NCI-H82 treated with DMSO at 0.1 percent for 48 hours (cell line): Measurements from ENCODE around the gene OSBPL10.

Experiments
- DNase-seq: peaks from one replicate; lab custom pipeline; 2025; ENCODE audit not compliant: unreplicated experiment; lab: John Stamatoyannopoulos, UW

OSBPL10 gene

DNA sequence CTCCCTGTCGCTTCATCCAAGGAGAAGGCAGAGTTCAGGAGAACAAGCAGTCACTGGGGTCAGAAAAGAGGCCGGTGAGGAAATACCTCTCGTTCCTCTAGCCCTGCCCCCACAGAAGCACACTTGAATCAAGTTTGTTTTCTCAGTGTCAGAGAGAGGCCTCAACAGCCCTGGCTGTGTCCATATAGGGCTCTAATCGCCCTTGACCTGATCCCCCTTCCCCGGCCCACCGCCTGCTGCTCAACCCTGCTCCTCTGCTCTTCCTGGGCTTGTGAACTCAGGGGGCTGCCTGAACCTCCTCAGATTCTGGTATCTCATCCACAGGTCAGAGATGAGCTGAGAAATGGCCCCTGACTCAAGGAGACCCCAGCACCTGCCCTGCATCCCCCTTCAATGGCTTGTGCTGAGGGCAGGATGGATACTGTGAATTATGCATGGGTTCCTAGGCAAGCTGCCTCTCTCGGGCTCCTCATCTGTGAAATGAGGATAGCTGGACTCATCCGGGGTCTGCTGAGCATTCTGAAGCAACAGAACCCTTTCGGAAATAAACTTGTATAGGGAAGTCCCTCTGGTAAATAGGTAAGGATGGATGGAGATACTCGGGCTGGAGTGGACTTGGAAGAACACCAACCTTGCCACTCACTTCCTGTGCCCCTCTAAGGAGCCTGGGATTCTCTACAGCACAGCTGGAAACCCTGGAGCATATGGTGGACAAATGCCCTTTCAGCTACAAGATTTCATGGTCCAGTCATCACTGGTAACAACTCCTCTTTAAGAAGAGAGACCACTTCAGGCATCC, 300.8 kb downstream of the OSBPL10 start:
- DNase-seq, result no peak

DNA sequence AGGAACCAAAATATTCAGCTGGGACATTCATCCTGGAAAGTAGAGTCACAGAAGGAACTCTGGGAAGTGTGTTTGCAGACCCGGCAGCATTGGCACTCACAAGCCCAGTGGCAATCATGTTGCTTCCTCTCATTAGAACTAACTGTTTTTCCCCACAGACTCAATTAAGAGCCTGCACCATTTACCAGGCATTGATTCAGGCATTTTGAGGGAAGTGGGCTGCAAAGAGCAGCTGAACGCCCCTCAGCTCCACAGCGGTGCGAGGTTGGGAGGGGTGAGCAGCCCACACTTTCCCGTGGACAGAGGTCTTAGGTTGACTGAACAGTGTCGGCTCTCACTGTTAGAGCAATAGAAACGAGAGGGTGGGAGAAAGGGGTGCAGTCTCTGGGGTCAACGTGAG, 304.5 kb downstream of the OSBPL10 start:
- DNase-seq, result no peak

DNA sequence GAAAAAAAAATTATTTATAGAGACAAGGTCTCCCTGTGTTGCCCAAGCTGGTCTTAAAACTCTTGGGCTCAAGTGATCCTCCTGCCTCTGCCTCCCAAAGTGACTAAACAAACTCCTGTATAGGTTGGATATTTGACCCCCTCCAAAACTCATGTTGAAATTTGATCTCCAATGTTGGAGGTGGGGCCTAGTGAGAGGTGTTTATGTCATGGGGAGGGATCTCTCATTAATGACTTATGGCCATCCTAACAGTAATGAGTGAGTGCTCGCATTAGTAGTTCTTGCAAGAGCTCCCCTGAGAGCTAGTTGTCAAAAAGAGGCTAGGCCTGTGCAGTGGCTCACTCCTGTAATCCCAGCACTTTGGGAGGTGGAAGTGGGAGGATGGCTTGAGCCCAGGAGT, 307.1 kb downstream of the OSBPL10 start:
- DNase-seq, result no peak

DNA sequence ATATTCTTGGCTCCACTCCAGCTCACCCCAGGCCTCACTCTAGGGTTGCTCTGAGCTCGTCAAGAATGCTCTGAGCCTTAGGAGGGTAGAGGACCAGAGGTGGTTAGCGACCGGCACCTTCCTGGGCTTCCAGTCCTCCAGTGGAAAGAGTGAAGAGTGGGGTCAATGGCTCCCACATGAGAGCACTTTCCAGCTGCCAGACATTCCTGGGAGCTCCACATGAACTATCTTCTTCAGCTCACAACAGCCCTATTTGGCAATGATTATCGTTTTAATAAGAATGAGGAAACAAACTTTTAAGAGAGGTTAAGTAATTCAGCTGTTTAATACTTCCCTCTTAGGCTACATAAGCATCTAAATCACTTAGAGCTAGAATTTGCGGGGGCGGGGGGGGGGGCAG, 309.1 kb downstream of the OSBPL10 start:
- no peak for DNase-seq

DNA sequence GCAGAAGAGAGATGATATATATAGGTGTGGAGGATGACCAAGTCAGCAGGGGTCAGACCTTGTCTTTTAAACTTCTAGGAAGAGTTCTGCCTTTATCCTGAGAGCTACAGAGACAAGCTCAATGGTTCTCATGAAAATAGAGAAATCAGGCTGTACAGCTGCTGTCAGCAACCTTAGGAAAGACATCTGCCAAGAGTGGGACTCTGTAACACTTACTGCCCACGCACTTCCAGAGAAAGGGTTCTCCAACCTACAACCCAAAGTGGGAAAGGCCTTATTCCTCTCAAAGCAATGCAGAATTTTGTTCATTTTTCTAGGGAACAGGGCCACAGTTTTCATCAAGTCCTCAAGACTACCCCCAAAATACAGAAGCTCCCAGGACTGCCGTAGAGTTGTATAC, 309.6 kb downstream of the OSBPL10 start:
- DNase-seq, result no peak

DNA sequence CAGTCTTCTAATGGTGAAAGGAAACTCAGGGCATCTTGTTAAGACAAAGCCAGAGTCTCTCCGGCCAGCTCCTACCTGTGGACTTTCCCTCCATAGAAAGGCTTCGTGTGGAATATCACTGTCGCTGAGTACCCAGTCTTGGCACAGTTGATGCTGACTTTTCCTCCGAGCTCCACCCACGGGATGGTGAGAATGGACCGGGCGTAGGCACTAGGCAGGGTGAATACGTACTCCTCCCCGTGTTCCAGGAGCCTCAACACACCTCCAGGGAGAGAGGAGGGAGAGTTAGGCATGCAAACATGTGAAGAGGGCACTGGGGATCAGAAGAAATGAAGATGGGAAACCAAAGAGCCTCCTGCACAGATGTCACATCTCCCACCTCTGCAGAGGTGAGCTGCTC, 310.3 kb downstream of the OSBPL10 start:
- DNase-seq, result no peak

DNA sequence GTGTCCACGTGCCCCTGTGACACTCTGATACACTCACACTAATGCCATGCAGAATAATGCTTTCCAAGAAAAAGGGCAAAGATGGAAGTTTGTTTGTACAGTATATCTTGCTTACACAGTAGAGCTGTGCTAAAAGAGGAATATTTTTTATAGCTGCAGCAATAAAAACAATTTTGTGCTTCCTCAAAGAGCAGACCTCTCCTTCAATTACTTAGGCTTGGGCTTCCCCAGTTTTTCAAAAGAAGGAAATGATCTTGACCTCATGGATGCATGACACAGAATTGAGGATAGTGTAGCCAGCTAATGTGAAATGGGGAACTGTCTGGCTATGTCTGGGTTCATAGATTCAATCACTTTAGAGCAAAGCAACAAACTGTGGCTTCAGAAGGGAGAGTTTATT, 310.9 kb downstream of the OSBPL10 start:
- DNase-seq, result no peak

DNA sequence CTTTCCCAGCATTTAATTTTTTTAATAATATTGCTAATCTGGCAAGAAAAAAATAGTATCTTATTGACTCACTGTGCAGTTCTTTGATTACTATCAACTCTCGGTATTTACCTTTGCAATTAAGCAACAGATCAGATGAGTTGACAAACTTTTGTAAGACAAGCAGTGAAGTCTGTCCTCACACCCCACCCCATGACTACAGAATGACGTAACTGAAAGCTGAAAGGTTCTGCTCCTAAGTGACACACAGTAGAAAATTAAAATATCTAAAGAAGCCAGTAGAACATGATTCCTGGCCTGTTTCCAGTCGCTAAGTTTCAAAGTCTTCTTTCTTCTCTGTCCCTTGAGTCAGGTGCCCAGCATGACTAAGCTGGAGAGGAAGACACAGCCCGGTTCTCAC, 312.8 kb downstream of the OSBPL10 start:
- no peak for DNase-seq

DNA sequence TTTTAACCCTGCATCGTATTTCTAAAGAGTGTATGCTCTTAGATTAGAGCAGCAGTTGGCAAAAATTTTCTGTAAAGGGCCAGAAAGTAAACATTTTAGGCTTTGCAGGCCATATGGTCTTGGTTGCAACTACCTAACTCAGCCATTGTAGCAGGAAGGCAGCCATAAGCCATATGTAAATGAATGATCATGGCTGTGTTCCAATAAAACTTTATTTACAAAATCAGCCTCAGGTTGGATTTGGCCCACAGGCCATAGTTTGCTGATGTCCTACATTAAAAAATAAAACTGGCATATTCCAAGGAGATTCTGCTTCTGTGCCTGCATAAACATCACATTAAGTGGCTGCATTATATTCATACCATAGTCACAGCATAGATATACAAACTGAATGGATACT, 313.5 kb downstream of the OSBPL10 start:
- no peak for DNase-seq

DNA sequence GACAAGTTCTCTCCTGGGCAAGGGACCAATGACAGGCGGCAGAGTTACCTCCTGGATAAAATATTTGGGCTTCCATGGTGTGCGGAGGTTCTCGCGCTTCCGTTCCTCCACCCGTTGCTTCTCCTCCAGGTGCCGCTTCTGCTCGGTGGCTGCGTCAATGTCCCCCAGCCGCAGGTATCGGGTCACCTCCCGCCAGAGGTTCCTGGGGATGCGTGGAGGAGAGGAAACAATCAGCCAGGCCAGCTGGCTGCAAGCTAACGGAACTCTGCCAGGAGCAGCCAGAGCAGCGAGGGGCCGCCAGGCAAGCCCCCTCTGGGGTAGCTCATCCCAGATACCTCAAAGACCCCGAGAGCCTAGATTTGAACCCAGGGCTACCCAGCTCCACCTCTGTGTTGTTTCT, 317.0 kb downstream of the OSBPL10 start:
- DNase-seq, result no peak

DNA sequence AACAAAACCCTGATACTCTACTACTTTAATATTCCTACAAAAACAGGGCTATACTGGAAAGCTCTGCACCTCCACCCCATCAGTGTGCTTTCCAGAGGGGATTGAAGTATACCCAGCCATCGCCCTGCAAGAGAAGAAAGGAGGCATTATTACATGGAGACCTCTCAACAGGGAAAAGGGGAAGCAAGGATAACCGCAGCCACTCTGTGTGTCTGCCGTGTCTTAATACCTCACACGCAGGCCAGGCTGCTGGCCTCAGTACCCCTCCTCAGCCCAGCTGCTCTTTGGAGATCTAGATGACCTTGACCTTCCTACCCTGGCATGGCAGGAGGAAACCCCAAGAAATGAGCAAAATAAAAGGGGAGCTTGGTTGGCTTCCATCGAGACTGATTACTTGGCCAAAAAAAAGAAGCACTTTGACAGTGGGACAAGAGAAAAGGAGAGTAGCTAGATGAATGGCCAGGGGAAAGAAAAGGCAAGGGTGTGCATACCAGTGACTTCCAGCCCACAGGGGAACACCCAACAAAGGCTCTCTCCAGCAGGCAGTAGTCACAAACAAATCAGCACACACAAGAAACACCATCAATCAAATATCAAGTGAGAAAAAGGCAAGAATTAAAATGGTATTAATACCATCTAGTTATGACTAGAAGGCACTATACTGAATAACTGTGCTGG, 318.9 kb downstream of the OSBPL10 start:
- no peak for DNase-seq

DNA sequence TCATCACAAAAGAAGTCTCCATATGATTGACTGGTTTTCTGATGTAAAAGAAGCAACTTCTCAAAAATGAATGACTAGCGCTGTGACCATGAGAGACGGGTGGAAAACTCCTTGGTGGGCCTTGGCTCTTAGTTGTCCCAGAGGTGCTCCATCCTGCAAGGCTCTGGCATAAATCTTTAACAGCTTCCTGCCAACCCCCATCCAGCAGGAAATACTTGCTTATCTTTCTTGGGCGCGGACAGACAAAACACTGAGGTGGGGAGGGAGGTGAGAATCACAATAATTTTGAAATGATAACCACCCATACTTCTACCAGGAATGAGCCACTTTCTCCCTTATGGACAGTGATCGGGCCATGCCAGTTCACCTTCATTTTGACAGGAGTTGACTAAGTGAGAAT, 319.8 kb downstream of the OSBPL10 start:
- no peak for DNase-seq

DNA sequence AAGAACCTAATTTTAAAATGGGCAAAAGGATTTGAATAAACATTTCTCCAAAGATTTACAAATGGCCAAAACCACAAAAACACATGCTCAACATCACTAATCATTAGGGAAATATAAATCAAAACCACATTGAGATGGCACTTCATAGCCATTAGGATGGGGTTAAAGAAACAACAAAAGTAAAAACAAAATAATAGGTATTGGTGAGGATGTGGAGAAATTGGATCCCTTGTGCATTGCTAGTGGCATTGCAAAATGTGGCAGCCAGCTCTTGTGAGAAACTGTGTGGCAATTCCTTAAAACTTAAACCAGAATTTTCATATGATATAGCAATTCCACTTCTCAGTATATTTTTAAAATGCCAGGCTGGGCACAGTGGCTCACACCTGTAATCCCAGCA, 321.8 kb downstream of the OSBPL10 start:
- no peak for DNase-seq

DNA sequence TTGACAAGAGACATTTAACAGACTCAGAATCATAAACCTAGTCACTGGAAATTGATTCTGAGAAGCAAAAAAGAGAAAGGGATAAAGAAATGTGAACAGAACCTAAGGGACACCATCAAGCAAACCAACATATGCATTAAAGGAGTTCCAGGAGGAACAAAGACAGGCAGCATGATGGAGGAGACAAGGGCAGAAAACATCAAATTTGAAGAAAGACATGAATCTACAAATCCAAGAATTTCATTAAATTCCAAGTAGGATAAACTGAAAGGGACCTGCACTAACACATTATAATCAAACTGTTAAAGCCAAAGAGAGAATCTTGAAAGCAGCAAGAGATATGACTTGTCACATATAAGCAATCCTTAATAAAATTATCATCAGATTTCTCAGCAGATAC, 326.1 kb downstream of the OSBPL10 start:
- no peak for DNase-seq

DNA sequence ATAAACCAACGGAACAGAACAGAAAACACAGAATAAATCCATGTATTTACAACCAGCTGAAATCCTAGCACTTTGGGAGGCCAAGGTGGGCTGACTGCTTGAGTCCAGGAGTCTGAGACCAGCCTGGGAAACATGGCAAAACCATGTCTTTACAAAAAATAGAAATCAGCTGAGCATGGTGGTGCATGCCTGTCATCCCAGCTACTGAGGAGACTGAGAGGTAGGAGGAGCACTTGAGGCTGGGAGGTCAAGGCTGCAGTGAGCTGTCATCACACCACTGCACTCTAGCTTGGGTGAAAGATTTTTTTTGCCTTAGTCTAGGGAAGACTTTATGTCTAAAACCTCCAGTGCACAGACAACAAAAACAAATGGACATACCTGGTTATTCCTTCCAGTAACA, 327.6 kb downstream of the OSBPL10 start:
- DNase-seq, result no peak

DNA sequence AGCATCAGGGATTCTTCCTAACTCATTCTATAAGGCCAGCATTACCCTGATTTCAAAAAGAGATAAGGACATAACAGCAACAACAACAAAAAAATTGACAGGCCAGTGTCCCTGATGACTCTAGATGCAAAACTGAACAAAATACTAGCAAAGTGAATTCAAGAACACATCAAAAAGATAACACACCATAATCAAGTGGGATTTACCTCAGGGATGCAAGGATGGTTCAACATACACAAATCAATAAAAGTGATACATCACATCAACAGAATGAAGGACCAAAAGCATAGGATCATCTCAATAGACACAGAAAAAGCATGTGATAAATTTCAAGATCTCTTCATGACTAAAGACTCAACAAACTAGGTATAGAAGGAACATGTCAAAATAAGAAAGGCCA, 328.8 kb downstream of the OSBPL10 start:
- DNase-seq, result no peak

DNA sequence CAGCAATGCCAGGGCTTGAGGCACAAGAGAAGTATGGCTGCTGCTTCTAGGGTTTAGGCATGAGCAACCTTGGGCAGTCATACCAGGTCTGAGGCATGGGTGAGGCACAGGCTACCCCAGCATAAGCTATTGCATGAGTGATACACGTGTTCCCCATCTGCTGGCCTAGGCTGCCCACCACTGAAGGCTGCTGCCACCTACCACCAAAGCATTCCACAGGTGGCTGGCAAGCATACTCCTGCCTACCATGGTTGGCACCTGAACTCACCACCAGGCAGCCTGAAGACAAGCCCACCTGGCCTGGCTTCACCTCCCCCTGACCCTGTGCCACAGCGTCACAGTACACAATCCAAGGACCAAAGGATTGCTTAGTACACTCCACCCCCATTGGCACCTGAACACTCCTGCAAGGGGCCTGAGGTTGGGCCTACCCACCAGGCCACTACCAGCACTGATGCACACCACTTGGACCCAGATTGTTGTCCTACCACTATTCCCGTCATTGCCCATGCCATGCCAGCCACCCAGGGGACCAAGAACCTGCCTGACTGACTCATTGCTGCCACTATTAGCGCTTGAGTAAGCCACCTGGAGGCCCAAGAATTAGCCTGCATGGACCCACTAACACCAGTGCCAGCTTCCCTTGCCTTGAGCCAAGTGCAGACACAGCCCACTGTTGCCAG, 332.6 kb downstream of the OSBPL10 start:
- DNase-seq, result no peak

DNA sequence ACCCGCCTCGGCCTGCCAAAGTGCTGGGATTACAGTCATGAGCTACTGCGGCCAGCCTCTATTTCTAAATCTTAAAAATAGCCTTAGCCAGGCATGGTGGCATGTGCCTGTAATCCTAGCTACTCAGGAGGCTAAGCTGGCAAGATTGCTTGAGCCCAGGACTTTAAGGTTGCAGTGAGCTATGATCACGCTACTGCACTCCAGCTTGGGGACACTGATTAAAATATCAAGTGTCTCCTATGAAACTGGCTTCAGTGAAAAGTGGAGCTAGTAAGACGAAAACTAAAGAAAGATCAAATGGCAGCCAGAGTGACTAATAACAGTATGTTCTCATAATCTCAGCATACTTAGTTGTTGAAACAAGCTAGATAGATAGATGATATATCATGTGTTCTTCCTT, 335.8 kb downstream of the OSBPL10 start:
- DNase-seq, result no peak

DNA sequence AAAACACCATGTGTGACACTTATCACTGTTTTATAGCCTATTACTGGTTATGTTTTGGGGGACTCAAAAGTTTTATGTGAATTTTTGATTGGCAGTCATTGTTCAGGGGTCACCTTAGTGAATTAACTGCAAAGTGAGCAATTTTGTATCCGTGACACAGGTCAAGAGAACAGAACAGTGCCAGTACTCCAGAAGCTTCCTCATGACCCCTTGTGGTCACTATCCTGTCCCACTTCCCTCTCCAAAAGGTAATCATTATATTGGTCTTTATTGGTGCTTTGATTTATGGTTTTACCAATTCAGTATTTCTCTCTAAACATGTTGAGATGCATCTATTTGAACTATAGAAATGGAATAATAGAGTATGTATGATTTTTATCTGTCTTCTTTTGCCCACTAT, 341.2 kb downstream of the OSBPL10 start:
- no peak for DNase-seq

DNA sequence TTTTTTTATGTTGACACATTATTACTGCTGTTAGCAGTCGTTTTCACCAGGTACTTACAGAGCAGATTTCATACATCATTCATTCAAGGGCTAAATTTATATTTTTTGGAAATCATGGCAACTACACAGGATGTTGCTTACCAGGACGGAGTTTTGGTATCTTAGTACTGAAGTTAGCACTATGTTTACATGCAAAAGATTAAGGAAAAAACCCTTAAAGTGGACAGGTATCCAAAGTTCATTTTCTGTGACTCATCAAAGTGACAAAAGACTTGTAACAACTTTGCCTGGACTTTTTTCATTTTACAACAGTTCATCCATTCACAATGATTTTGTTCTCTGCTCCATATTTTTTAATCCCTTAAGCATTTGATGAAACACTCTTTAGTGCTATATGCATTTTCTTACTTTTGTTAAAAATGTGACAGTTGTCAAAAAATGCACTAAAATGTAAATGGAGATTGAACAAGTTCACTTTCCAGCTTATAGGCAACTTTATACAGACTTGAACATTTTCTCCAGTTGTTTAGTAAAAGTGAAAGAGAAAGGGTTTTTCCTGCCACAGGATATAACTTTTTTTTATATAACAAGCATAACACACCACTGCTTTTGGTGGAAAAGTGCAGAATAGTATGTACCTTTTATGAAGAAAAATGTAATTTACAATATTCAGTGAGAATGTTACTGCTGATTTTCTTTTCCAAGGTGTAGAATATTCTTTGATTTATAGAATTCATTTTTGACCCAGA, 344.2 kb downstream of the OSBPL10 start:
- no peak for DNase-seq

DNA sequence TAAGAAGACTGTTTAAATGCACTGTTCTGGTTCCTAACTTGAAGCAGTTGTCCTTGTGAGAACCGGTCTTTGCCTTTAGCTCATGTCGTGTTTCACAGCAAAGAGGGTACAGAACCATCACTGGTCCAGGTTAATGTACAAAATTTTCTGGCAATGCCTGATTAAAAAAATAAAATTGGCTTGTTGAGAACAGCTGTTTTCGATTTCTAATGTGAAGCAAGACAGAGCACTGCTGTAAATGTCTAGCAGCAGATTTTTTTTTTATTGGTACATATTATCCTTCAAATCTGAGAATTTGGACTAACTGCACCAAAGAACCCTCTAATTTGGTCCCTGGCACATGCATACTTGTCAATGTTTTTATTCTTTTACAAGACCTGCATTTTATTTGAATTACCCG, 345.0 kb downstream of the OSBPL10 start:
- DNase-seq, result no peak

DNA sequence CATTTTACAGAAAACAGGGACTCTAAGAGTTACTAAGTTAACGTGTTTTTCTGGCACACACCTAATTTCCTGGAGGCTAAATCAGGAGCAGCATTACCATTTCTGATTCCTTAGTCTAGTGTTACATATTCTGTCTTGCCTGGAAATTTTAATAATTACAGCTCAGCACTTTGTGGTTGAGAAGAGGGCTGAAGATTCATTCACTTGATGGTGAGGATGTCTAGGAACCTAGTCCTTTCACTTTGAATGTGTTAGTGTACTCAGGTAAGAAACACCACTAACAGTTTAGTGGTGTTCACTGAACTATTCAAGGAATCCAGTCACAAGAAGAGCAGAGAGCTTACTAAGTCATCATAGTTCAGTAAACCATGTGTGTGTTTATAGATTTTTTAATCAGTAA, 345.5 kb downstream of the OSBPL10 start:
- DNase-seq, result no peak
